ENCODE results near the gene ZNF415.
"Not testable (repeated sequence)": the region's sequence is repeated elsewhere in the genome, so short reads cannot be mapped to it uniquely, and the experiment has no call there.

ZNF415 gene

GRCh38 chr19:53103234-53104203 lies 29.2 kb downstream of the ZNF415 start, which contains the start of gene ZNF160:
ZNF160 (minus strand) TSS chr19:53103422; CDS start chr19:53086276, 17,146 bp downstream.
- H3K4me3 ChIP-seq (ENCODE audit: low read depth, low read length): peak within 1 kb of the TSS; percentile 91

- peak overlapping the region; percentile 91 for H3K4me3 ChIP-seq (ENCODE audit: low read depth, low read length)
Measured at GRCh38 chr19:53102756-53103233, 29.9 kb downstream of the ZNF415 start.

DNA sequence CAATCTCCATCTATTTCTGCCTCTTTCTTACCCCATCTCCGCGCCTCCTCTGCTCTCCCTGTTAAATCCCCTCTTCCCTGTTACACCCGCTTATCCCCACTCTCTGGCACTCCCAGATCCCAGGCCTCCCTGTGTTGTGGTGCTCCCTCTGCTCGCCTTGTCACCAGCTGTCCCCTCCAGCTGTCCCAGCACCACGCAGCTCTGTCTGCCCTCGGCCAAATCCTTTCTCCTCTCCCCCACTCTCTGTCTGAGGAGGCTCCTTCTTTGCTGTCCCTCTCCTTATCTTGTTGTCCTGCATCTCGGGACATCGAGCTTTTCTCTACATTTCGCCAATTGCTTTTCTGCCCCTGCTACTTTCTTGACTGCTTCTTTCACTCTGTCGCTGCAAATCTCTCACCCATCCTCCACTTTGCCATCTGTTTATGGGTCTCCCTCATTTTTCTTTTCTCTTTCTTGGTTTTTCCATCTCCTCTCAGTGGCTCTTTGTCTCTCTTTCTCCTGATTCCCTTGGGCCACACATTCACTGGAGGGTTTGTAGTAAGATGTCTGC lies 30.4 kb downstream of the ZNF415 start:
- H3K4me3 ChIP-seq (ENCODE audit: low read depth, low read length): peak overlapping the region; percentile 91

- H3K4me3 ChIP-seq (ENCODE audit: low read depth, low read length): no peak overlapping the region
Measured at GRCh38 chr19:53101518-53101917, 31.2 kb downstream of the ZNF415 start.

- not testable (repeated sequence) for H3K4me3 ChIP-seq (ENCODE audit: low read depth, low read length)
Measured at GRCh38 chr19:53098570-53098969, 34.1 kb downstream of the ZNF415 start.

DNA sequence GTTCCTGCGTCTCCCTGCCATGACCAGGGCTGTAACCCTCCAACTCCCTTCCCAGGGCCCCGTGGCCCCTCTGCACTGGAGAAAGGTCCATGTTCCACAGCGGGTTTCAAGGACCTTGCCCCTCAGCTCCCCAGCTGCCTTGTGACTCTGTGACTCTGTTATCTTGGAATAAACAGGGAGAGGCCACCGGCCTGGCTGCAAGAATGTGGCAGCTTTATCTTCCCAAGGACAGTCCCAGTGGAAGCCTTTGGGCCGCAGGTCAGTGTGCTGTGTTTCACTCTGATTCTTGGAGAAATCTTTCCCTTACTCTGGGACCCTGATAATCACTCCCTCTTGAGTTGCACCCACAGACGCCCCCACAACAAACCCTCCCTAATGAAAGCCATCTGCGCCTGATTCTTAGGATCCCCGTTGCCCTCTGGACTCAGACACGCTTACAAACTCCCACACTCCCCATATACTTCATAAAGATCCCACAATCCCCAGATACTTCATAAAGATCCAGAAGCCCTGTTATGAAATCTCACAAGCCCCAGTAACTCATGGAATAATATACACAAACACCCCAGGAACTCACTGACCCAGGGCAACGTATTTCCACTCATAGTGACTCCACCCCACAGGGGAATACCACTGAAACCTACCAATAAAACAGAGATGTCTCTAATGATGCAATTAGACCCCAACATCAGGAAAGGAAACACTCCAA lies 35.6 kb downstream of the ZNF415 start:
- not testable (repeated sequence) for H3K4me3 ChIP-seq (ENCODE audit: low read depth, low read length)

GRCh38 chr19:53096579-53096978 lies 36.1 kb downstream of the ZNF415 start:
- not testable (repeated sequence) for H3K4me3 ChIP-seq (ENCODE audit: low read depth, low read length)

DNA sequence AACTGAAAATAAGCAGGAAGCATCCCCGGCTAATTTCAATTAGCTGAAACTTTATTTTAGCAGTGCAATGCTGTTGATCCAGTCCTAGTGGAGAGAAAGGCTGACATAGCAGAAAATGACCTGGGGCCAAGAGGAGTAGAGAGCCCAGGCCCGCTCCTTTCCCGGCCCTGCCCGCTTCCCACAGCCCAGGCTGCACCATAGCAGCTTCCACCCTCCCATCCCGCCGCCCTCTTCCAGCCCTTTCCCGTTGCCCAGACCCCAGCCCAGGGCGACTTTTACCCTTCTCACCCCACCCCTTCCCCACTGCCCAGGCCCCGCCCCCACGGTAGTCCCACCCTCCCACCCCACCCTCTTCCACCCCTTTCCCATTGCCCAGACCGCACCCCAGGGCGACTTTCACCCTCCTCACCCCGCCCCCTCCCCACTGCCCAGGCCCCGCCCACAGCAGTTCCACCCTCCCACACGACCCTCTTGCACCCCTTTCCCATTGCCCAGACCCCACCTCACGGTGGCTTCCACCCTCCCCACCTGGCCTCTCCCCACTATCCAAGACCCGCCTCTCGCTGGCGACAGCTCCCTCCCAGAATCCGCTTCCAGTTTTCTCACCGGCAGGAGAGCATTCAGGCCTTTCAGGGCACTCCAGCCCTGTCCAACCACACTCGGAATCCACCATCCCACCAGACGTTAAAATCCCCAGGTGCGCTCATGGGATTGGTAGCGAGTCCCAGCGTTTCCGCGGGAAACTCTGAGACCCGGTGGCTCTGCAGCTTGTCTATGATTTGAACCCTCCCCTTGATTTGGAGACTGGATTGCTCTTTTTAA lies 37.7 kb downstream of the ZNF415 start:
- H3K4me3 ChIP-seq (ENCODE audit: low read depth, low read length): peak overlapping the region; percentile 27

DNA sequence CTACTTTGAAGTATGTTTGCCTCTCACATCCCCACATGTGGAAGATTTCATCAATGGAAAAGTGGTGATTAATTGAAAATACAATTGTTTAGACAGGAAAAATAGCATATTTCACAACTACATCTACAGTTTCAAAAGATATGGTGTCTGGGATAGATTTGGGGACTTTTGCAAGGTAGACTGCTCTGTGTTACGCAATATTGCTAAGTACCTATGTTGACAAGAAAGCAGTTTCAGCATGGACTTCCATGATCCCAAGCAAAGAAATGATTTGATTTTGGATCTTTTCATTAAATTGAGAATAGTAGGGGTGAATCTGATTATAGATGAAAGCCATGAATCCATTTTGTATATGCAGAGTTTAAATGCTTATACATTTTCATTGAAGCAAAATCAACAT lies 40.0 kb downstream of the ZNF415 start:
- H3K4me3 ChIP-seq (ENCODE audit: low read depth, low read length): no peak overlapping the region

- no peak overlapping the region for H3K4me3 ChIP-seq (ENCODE audit: low read depth, low read length)
Measured at GRCh38 chr19:53091413-53092254, 41.1 kb downstream of the ZNF415 start.

GRCh38 chr19:53088091-53088490 lies 44.6 kb downstream of the ZNF415 start:
- no peak overlapping the region for H3K4me3 ChIP-seq (ENCODE audit: low read depth, low read length)

- no peak overlapping the region for H3K4me3 ChIP-seq (ENCODE audit: low read depth, low read length)
Measured at GRCh38 chr19:53086949-53087348, 45.8 kb downstream of the ZNF415 start.

DNA sequence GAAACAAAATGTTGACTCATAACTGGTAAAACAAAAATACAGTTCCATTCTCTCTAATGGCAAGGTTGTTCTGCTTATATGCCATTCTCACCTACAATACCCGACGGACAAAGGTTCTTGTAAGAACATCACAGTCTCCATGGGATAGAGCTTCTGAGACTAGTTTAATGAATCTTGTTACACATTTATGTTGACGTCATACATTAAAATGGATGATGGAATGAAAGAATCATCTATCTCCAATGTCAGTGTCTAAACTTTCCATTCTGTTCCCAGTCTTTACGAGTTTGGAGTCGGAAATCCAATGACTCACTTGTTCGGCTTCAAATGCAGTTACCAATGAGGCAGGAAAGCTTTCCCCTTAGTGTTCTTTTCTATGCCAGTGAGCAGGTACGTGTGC lies 47.2 kb downstream of the ZNF415 start:
- H3K4me3 ChIP-seq (ENCODE audit: low read depth, low read length): no peak overlapping the region

- H3K4me3 ChIP-seq (ENCODE audit: low read depth, low read length): no peak overlapping the region
Measured at GRCh38 chr19:53082929-53083328, 49.8 kb downstream of the ZNF415 start.

GRCh38 chr19:53079313-53079924 lies 53.3 kb downstream of the ZNF415 start:
- no peak overlapping the region for H3K4me3 ChIP-seq (ENCODE audit: low read depth, low read length)

- H3K4me3 ChIP-seq (ENCODE audit: low read depth, low read length): no peak overlapping the region
Measured at GRCh38 chr19:53078668-53079067, 54.0 kb downstream of the ZNF415 start.

- H3K4me3 ChIP-seq (ENCODE audit: low read depth, low read length): no peak overlapping the region
Measured at GRCh38 chr19:53076984-53077383, 55.7 kb downstream of the ZNF415 start.

DNA sequence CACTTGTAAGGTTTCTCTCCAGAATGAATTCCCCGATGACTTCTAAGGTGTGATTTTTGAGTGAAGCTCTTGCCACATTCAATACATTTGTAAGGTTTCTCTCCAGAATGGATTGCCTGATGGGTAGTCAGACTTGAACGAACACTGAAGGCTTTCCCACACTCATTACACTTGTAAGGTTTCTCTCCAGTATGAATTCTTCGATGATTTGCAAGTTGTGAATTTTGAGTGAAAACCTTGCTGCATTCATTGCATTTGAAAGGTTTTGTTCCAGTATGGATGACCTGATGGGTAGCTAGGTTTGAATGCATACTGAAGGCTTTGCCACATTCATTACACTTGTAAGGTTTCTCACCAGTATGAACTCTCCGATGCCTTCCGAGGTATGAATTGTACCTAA lies 63.9 kb downstream of the ZNF415 start:
- H3K4me3 ChIP-seq (ENCODE audit: low read depth, low read length): no peak overlapping the region

- H3K4me3 ChIP-seq (ENCODE audit: low read depth, low read length): no peak overlapping the region
Measured at GRCh38 chr19:53068199-53068598, 64.5 kb downstream of the ZNF415 start.
